NCI-H146 treated with DMSO at 0.1 percent for 48 hours (cell line): ENCODE data around the gene SEC14L2.
"Not testable (repeated sequence)": the region's sequence is repeated elsewhere in the genome, so short reads cannot be mapped to it uniquely, and the experiment has no call there.

Experiments used
- DNase-seq: peaks from one replicate; lab custom pipeline; 2025; ENCODE audit not compliant: unreplicated experiment; lab: John Stamatoyannopoulos, UW

The SEC14L2 gene

GRCh38 chr22:30375312-30375849 is 21.4 kb upstream of the SEC14L2 start:
- no peak for DNase-seq

GRCh38 chr22:30380011-30380410 is 16.8 kb upstream of the SEC14L2 start:
- no peak for DNase-seq

GRCh38 chr22:30381264-30381663 is 15.6 kb upstream of the SEC14L2 start:
- DNase-seq = no peak

GRCh38 chr22:30382340-30382739 is 14.5 kb upstream of the SEC14L2 start:
- DNase-seq = no peak

- DNase-seq = no peak
Observed at GRCh38 chr22:30383061-30383460, 13.8 kb upstream of the SEC14L2 start.

GRCh38 chr22:30385942-30386341 is 10.9 kb upstream of the SEC14L2 start:
- no peak for DNase-seq

- no peak for DNase-seq
Observed at GRCh38 chr22:30386608-30386959, 10.2 kb upstream of the SEC14L2 start.

- DNase-seq = peak; percentile 19
Observed at GRCh38 chr22:30386960-30387827, 9.6 kb upstream of the SEC14L2 start, which contains the start of gene RNF215. Gene RNF215 (minus strand): TSS chr22:30387411. CDS start chr22:30387313, 98 bp downstream.

GRCh38 chr22:30390974-30391691 is 5.7 kb upstream of the SEC14L2 start:
- DNase-seq = peak; percentile 49

- no peak for DNase-seq
Observed at GRCh38 chr22:30392661-30393321, 4.0 kb upstream of the SEC14L2 start.

GRCh38 chr22:30393322-30393680 is 3.5 kb upstream of the SEC14L2 start:
- no peak for DNase-seq

- DNase-seq = no peak
Observed at GRCh38 chr22:30393885-30394284, 2.9 kb upstream of the SEC14L2 start.

GRCh38 chr22:30397656-30398635 is 1.1 kb downstream of the SEC14L2 start:
- DNase-seq = no peak

GRCh38 chr22:30398685-30399680 is 2.2 kb downstream of the SEC14L2 start:
- DNase-seq = no peak

GRCh38 chr22:30399718-30400117 is 2.9 kb downstream of the SEC14L2 start:
- DNase-seq = no peak

- no peak for DNase-seq
Observed at GRCh38 chr22:30400159-30400558, 3.3 kb downstream of the SEC14L2 start.

GRCh38 chr22:30401024-30401423 is 4.2 kb downstream of the SEC14L2 start:
- not testable (repeated sequence) for DNase-seq

GRCh38 chr22:30402028-30402765 is 5.4 kb downstream of the SEC14L2 start:
- DNase-seq = no peak

GRCh38 chr22:30402766-30403104 is 5.9 kb downstream of the SEC14L2 start:
- not testable (repeated sequence) for DNase-seq
